Dedifferentiated amniotic fluid mesenchymal stem cell (primary cell): ENCODE results near the gene PLIN4.
A peak's percentile ranks its signal among the peaks of the same experiment; 100 is the strongest.

Experiments used
- DNase-seq: peaks from one replicate; pipeline ENCODE4 v3.0.0-alpha.2; 2016; ENCODE audit errors: extremely low spot score

Gene PLIN4

GRCh38 chr19:4492337-4493103, 25.8 kb downstream of the PLIN4 start:
- no peak for DNase-seq

GRCh38 chr19:4491446-4491845, 26.8 kb downstream of the PLIN4 start:
- DNase-seq, result no peak

- DNase-seq, result no peak
Observed at GRCh38 chr19:4488496-4488895, 29.8 kb downstream of the PLIN4 start.

GRCh38 chr19:4487572-4487971, 30.7 kb downstream of the PLIN4 start:
- no peak for DNase-seq

- no peak for DNase-seq
Observed at GRCh38 chr19:4483385-4483784, 34.9 kb downstream of the PLIN4 start.

- no peak for DNase-seq
Observed at GRCh38 chr19:4482721-4483364, 35.4 kb downstream of the PLIN4 start.

GRCh38 chr19:4477034-4477801, 41.1 kb downstream of the PLIN4 start:
- no peak for DNase-seq

GRCh38 chr19:4474514-4475022, 43.7 kb downstream of the PLIN4 start:
- DNase-seq, result peak; percentile 41

GRCh38 chr19:4473763-4474513, 44.3 kb downstream of the PLIN4 start:
- no peak for DNase-seq

GRCh38 chr19:4473011-4473762, 45.1 kb downstream of the PLIN4 start:
- no peak for DNase-seq

- no peak for DNase-seq
Observed at GRCh38 chr19:4472174-4472974, 45.9 kb downstream of the PLIN4 start, which contains the start of gene HDGFL2. TSS of gene HDGFL2 (plus strand) at chr19:4472297. CDS start at chr19:4472351, 54 bp downstream.

GRCh38 chr19:4471403-4472173, 46.7 kb downstream of the PLIN4 start:
- DNase-seq, result peak; percentile 100

GRCh38 chr19:4467835-4468234, 50.5 kb downstream of the PLIN4 start:
- no peak for DNase-seq

- DNase-seq, result no peak
Observed at GRCh38 chr19:4464815-4465581, 53.3 kb downstream of the PLIN4 start.

- peak; percentile 98 for DNase-seq
Observed at GRCh38 chr19:4457654-4458395, 60.5 kb downstream of the PLIN4 start, which contains the start of gene UBXN6. TSS of gene UBXN6 (minus strand) at chr19:4457794. CDS start at chr19:4457697, 97 bp downstream.

- peak; percentile 20 for DNase-seq
Observed at GRCh38 chr19:4456843-4457653, 61.2 kb downstream of the PLIN4 start.

GRCh38 chr19:4456476-4456842, 61.8 kb downstream of the PLIN4 start:
- DNase-seq, result peak; percentile 64
